Muscle layer of colon (tissue), 2 donors: ENCODE data around the gene PRKAR1B.

Source experiments
- H3K27ac ChIP-seq: one replicate; pipeline ENCODE4 v1.7.0; 2013; ENCODE audit warnings: low read depth, mild to moderate bottlenecking, low read length, moderate library complexity
- H3K27me3 ChIP-seq, 2 donors: one replicate each; pipeline ENCODE4 v1.7.0; 2013; ENCODE audit warnings: low read length in 2 of 2, mild to moderate bottlenecking in 2 of 2; ENCODE audit not compliant: insufficient read depth in 2 of 2, control insufficient read depth in 1 of 2
- H3K36me3 ChIP-seq: one replicate; pipeline ENCODE4 v1.7.0; 2013; ENCODE audit warnings: mild to moderate bottlenecking, low read length; ENCODE audit not compliant: insufficient read depth
- H3K4me1 ChIP-seq: one replicate; pipeline ENCODE4 v1.7.0; 2013; ENCODE audit warnings: mild to moderate bottlenecking, low read length; ENCODE audit not compliant: insufficient read depth
- H3K4me3 ChIP-seq, 2 donors: one replicate each; pipeline ENCODE4 v1.7.0; 2013; ENCODE audit warnings: low read length in 2 of 2, low read depth in 1 of 2, mild to moderate bottlenecking in 1 of 2, moderate library complexity in 1 of 2
- H3K9ac ChIP-seq: one replicate; pipeline ENCODE4 v1.7.0; 2013; ENCODE audit warnings: low read length
- H3K9me3 ChIP-seq: one replicate; pipeline ENCODE4 v1.7.0; 2013; ENCODE audit warnings: mild to moderate bottlenecking, low read length
- donor health status: abdominal sarcoma.
- donor health status: Adenocarcinoma of cecum.

The PRKAR1B gene

GRCh38 chr7:598899-599298 is 128.2 kb downstream of the PRKAR1B start:
- Histone ChIP-seq H3K9ac (no peak overlapping the region), H3K4me3 (no peak overlapping the region), H3K27ac (no peak overlapping the region), H3K9me3 (no peaks in the 10 kb centered on the region), H3K27me3 (no peaks in the 10 kb centered on the region), H3K36me3 (no peaks in the 10 kb centered on the region), H3K4me1 (peaks cover 6% of the 10 kb centered on the region)

- no peak overlapping the region for H3K9ac ChIP-seq
- peaks cover 6% of the 10 kb centered on the region for H3K4me1 ChIP-seq
- no peaks in the 10 kb centered on the region for H3K27me3 ChIP-seq
- no peak overlapping the region for H3K4me3 ChIP-seq
- no peaks in the 10 kb centered on the region for H3K36me3 ChIP-seq
- H3K9me3 ChIP-seq = no peaks in the 10 kb centered on the region
- H3K27ac ChIP-seq = no peak overlapping the region
These were observed 129.5 kb downstream of the PRKAR1B start for GRCh38 chr7:597348-598178.

DNA sequence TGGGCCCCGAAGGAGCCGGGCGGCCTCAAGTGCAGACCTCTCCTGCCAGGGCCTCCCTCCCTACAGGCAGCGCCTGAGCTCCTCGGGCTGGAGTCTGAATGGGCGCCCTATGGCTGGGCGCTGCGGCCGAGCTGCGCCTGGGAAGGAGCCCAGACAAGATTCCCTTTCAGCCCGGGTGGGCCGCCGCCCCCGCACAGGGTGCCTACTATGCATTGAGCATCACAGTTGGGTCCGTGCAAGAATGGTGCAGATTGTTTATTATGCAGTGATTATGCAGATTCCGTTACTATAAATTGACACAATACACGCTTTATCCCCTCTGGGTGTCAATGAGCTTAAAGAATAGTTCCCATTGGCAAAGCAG is 130.3 kb downstream of the PRKAR1B start:
- Histone ChIP-seq H3K9me3 (no peaks in the 10 kb centered on the region), H3K4me1 (peaks cover 6% of the 10 kb centered on the region), H3K4me3 (no peak overlapping the region), H3K9ac (no peak overlapping the region), H3K36me3 (no peaks in the 10 kb centered on the region), H3K27me3 (no peaks in the 10 kb centered on the region), H3K27ac (no peak overlapping the region)

DNA sequence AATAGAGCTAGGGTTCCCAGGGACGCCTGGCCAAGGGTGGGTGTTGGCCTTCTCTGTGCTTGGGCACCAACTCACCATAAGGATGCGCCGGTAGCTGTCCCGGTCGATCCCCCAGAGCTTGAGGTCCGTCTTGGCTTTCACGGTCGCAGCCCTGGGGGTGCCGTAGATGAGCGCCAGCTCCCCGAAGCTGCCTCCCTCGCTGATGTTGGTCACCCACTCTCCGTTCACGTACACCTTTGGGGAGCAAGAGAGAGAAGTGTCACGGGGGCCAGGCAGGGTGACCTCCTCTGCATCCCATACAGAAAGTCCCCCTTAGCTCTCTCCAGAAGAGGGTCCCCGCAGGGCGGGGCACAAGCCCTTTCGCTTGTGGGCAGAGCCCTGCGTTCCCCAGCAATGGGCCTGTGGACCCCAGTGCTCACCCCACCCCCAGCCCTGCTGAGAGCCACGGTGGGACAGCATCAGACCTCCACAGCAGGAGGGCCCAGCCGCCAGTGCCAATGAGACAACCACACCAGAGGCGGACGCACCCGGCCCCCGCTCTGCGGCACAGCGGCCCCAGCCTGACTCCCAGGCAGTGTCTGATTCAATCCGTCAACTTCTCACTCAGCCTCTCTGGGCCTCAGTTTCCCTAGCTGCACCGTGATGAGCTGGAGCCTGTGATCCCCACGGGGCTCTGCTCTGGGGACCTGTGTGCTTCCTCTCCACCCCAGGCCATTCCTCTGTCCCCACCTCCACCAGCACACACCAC is 130.8 kb downstream of the PRKAR1B start:
- Histone ChIP-seq H3K4me1 (peaks cover 4% of the 10 kb centered on the region), H3K9me3 (no peaks in the 10 kb centered on the region), H3K36me3 (no peaks in the 10 kb centered on the region), H3K9ac (no peak overlapping the region), H3K27me3 (no peaks in the 10 kb centered on the region), H3K27ac (no peak overlapping the region), H3K4me3 (no peak overlapping the region)

DNA sequence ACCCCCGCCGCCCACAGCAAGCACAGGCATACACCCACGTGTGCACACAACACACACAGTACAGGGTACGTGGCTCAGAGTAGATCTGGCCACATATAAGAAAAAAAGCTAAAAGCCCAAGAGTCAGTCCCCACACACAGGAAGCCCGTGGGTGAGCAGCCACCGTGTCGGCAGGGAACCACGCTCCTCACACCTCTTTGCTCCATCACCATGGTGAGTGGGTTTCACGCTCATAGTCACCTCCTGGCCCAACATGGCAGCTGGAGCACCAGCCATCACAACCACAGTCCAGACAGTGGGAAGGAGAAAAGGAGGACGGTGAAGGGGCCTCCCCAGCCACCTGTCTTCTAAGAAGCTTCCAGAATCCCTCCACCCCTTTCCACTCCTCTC is 131.5 kb downstream of the PRKAR1B start:
- no peak overlapping the region for H3K4me3 ChIP-seq
- no peaks in the 10 kb centered on the region for H3K27me3 ChIP-seq
- H3K4me1 ChIP-seq = no peaks in the 10 kb centered on the region
- H3K27ac ChIP-seq = no peak overlapping the region
- H3K36me3 ChIP-seq = no peaks in the 10 kb centered on the region
- no peak overlapping the region for H3K9ac ChIP-seq
- H3K9me3 ChIP-seq = no peaks in the 10 kb centered on the region

DNA sequence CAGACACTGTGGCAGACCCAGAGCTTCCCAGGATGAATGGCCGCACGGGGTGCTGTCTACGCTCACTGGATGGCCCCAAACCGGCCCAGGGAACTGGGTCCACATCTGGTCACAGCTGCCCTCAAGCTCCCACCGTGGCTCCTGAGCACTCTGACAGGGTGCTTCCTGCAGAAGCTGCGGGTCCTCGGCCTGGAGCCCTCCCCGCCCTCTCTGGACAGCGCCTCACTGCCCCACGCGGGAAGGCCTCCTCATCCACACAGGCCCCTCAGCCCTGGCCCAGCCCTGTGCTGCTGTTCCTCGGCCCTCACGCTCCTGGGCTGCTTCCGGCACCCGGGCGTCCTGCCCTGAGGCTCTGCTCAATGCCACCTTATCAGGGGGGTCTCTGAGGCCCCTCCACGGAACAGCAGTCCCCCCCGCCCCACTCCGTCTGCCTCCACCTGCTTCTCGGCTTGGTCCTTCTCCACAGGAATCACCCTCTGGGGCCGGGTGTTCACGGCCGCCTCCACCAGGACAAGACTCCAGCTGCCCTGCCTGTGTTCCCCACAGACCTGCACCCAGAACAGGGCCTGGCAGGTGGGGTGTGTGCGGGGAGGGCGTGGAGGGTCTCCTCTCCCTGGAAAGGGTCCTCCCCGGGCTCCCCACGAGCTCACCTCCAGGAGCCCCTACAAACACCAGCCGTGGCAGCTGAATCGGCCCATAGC is 132.0 kb downstream of the PRKAR1B start:
- H3K9ac ChIP-seq = no peak overlapping the region
- H3K4me1 ChIP-seq = no peaks in the 10 kb centered on the region
- no peaks in the 10 kb centered on the region for H3K36me3 ChIP-seq
- no peak overlapping the region for H3K4me3 ChIP-seq
- no peaks in the 10 kb centered on the region for H3K27me3 ChIP-seq
- no peak overlapping the region for H3K27ac ChIP-seq
- no peaks in the 10 kb centered on the region for H3K9me3 ChIP-seq

DNA sequence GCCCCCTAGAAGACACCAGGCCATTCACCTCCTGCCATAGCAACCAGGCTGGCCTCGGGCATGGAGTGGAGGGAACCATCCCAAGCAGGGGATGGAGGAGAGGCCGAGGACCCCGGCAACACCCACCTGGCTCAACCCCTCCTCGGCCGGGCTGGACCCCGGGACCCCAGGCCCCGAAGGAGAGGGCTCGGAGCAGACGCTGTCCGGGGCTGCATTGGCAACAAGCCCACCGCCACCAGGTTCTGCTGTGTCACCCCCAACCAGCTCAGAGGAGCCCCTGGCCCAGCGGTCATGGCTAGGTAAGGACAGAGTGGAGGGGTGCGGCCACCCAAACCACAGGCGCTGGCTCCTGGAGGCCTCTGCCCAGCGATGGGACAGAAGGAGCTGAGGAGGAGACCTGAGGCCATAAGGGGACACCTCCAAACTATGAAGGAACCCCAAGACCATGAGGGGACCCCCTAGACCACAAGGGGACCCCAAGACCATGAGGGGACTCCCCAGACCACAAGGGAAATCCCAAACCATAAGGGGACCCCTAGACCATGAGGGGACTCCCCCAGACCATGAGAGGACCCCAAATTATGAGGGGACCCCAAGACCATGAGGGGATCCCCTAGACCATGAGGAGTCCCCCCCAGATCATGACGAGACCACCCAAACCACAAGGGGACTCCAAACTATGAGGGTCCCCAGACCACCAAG is 132.7 kb downstream of the PRKAR1B start:
- no peaks in the 10 kb centered on the region for H3K4me1 ChIP-seq
- H3K27ac ChIP-seq = no peak overlapping the region
- H3K36me3 ChIP-seq = no peaks in the 10 kb centered on the region
- H3K9ac ChIP-seq = no peak overlapping the region
- no peaks in the 10 kb centered on the region for H3K27me3 ChIP-seq
- H3K4me3 ChIP-seq = no peak overlapping the region
- no peaks in the 10 kb centered on the region for H3K9me3 ChIP-seq

DNA sequence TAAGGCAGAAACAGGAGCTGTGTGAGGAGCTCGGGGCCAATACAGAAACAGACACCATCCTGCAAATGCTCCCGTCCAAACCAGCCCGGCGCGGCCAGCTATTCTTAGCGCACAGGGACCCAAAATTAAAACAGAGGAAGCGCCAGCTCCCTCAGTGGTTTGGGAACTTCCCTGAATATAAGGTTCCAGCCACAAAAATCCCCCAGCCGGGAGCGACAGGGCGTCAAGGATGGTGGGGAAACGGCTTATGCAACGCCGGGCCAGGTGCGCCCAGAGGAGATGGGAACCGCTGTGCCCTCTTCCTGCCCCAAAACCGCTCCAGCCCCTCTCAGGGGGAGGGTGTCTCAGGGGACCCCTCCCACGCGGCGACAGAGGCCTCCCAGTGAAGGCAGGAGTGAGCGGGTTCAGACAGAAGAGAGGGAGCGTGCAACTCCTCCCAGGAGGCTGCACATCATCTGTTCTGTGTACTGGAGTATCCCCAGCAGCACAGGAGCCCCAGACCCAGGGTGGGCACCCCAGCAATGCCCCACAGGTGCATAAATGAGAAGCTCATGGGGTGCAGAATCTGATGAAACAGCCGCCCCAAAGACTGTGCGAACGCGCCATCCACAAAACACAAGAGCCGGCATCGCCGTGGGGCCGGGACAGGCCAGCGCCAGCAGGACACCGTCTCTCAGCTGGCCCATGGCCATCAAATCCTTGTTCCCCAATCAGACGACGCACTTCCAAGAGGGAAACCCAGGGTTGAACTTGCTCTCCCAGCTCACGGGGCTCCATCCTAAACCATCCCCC is 133.6 kb downstream of the PRKAR1B start:
- Histone ChIP-seq H3K27ac (no peak overlapping the region), H3K27me3 (no peaks in the 10 kb centered on the region), H3K9ac (no peak overlapping the region), H3K4me1 (no peaks in the 10 kb centered on the region), H3K4me3 (no peak overlapping the region), H3K36me3 (no peaks in the 10 kb centered on the region), H3K9me3 (no peaks in the 10 kb centered on the region)

DNA sequence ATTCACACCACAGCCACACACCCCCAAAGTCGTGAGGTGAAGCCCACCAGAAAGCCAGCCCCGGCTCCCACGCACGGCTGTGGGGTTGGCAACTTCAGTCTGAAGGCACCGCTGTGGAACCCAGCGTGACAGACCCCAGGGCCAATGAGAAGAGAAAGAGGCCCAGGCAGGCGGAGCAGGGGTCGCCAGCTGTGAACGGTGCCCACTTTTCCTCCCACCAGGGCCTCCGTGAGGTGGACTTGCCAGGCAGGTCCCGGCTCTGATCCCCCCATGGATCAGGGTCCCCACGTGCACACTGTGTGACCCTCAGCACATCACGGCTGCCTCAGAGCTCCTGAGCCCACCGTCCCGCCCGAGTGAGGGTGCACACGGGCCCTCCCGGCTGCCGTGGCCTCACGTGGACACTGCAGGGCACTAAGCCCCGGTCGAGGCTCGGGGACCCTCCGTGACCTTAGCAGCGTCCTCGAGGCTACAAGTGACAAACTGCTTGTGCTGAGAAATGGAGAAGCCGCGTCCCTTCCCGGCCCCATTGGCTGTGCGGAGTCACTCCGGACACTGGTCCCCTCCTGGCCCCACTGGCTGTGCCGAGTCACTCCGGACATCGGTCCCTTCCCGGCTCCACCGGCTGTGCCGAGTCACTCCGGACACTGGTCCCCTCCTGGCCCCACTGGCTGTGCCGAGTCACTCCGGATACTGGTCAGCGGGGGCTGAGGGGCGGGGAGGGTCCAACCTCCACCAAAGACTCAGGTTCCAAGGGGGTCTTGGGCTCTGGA is 135.0 kb downstream of the PRKAR1B start:
- no peaks in the 10 kb centered on the region for H3K4me1 ChIP-seq
- H3K9ac ChIP-seq = no peak overlapping the region
- no peaks in the 10 kb centered on the region for H3K36me3 ChIP-seq
- no peak overlapping the region for H3K27ac ChIP-seq
- H3K27me3 ChIP-seq = no peaks in the 10 kb centered on the region
- H3K9me3 ChIP-seq = no peaks in the 10 kb centered on the region
- no peak overlapping the region for H3K4me3 ChIP-seq
